ENCODE results near the gene SDK2.
"Not testable (repeated sequence)": the region's sequence is repeated elsewhere in the genome, so short reads cannot be mapped to it uniquely, and the experiment has no call there.

Gene SDK2

GRCh38 chr17:73311781-73312641, 332.2 kb downstream of the SDK2 start, which contains the start of gene CDC42EP4:
CDC42EP4 (minus strand) TSS chr17:73312001; CDS start chr17:73286500, 25,501 bp downstream.
- peak; percentile 85 for DNase-seq

DNA sequence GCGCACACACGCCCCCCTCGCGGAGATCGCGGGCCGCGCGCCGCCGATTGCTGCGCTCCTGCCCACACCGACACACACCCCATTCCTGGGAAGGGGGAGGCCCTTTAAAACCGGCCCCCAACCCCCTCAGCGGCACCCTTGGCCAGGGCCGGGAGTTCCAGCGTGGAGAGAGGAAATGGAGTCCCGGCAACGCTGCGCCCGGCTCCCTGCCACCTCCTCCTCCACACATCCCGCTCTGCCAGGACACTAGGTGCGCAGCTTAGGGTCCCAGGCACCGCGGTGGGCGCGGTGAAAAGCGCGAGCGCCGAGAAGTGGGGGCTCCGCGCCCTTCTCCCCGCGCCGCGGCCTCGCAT, 332.8 kb downstream of the SDK2 start:
- no peak for DNase-seq

DNA sequence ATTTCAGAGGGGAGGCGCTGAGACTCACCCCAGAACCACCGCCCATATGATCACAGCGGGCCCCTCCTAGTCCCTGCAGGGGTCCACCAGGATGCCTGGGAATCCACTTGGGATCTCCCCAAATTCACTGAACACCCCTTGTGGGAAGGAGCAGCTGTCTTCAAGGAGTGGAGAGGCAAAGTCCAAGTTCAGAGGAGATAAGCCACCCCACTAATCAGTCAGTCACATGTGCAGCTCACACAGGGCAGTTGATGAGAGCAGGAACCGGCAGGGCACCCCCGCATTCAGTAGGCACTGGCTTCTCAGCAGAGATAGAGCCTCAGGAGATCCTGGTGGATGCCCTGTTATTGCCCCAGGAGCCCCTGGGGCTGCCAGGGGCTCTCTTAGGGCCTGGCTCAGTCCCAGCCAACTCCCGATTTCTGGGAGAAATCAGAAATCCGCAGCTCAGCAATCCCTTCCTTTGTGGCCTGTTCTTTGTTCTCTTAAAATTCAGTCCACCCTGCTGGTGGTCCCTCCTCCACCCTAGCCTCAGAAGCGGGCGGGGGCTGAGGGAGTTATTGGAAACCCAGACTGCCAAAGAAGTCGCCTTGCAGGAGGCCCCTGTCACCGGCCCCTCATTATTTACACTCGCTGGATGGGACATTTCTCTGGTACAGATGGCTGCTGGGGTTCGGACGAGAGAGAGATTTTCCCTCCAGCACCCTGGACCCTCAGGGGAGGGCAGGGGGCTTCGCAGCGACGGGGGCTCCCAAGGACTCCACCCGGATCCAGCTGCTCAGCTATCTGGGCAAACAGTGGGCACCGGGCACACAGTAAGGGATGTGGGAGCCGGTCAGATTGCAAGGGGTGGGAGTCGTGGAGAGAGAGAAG, 334.3 kb downstream of the SDK2 start:
- DNase-seq: no peak

DNA sequence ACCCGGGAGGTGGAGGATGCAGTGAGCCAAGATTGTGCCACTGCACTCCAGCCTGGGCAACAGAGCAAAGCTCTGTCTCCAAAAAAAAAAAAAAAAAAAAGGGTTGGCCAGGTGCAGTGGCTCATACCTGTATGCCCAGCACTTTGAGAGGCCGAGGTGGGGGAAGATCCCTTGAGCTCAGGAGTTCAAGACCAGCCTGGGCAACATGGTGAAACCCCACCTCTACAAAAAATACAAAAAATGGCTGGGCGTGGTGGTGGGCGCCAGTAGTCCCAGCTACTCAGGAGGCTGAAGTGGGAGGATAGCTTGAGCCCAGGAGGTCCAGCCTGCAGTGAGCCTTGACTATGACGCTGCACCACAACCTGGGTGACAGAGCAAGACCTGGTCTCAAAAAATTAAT, 335.3 kb downstream of the SDK2 start:
- not testable (repeated sequence) for DNase-seq

DNA sequence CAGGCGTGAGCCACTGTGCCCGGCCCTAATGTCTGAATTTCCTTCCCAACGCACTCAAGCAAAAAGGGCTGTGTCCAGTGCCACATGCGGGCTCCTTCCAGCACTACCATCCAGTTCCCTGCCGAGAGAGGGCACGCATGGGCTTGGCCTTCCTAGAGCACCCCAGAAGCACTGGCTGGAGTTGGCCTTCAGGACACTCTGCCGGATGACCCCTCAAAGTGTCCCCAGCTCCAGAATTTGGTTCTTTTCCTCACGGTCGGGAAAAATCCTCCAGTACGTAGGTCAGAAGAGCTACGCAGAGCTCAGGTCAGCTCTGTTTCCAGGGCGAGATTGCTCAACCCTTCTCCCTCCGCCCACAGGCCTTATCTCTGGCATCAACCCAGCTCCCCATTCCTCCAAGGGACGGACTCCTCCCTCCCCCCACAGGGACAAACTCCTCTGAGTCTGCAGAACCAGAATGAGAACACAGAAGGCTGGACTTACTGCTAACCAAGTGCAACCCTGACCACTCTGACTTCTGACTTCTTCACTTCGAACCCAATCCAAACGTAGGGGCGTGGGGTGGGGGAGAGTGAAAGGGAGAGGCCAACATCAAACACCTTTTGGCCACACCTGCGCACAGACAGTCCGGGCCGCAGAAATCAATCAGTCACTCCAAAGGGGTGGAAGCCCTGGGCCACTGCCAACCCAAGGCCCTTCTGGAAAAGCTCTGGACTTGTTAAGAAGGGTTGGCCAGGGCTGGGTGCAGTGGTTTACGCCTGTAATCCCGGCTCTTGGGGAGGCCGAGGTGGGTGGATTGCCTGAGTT, 336.0 kb downstream of the SDK2 start:
- DNase-seq: no peak

GRCh38 chr17:73307130-73307529, 337.1 kb downstream of the SDK2 start:
- no peak for DNase-seq

DNA sequence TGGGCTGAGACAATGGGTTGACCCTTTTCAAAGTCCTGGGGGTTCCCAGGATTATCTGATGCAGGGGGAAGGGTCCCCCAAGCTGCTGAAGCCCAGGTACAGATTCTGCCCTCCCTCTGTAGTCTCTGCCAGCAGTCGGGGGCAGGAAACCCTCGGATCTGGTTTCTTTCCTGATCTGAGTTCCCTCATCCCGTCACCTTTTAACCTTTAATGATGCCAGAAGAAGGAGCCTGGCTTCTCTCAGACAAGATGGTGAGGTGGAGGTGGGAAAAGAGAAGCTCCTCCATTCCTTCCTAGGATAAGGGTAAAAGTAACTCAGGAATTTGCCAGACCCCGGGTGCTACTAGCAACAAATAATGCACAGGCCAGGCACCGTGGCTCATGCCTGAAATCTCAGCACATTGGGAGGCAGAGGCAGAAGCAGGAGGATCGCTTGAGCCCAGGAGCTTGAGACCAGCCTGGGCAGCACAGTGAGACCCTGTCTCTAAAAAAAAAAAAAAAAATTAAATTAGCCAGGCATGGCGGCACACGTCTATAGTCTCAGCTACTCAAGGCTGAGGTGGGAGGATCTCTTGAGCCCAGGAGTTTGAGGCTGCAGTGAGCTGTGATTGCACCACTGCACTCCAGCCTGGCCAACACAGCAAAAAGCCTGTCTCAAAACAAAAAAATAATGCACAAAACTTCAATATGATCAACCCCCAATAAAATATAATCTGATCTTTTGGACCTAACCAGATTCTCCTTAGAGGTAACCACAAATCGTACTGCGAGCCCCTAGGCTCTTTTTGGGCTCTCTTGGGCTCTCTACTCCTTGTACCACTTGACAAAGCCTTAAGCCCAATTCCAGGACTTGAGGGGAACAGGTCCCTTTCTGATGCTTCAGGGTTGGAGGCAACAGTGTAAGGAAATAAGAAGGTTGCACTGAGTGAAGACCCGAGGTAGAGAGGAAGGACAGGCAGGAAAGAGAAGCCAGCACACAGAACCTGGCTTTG, 338.1 kb downstream of the SDK2 start:
- no peak for DNase-seq

DNA sequence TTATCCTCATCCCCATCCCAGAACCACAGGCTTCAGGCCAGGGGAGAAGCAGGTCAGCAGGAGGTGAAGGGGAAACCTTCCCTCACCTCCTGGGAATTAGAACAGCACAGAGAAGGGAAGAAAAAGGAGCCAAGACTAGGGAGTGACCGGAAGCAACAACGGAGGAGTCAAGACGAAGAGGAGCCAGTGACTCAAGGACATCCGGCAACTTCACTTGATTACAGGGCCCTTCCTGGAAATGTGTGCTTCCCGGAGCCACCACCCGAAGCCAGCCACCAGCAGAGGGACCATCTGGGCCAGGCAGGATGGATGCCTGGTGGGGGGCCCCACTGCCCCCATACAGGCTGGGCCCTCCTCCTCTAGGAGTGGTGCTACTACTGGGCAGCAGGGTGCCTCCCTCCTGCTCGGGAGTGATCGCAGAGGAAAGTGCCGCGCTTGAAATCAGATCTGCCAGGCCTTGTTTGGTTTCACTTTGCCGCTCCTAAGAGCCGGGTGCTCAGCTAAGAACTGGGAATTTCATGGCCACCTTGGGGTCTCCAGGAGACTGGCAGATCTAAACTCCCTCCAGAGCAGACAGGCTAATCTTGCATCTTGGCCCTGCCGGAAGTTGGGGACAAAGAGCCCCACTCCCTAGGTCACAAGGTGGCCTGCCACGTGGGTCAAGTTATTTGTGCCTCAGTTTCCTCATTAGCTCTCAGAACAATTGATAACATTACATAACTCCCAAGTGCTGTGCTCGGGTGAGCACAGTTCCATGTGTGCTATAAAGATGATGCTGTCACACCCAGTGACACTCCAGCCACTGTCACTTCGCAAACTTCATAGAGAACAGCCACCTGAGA, 339.1 kb downstream of the SDK2 start:
- DNase-seq: no peak

- DNase-seq: no peak
Observed at GRCh38 chr17:73304438-73304837, 339.8 kb downstream of the SDK2 start.

- DNase-seq: no peak
Observed at GRCh38 chr17:73302189-73302588, 342.1 kb downstream of the SDK2 start.

DNA sequence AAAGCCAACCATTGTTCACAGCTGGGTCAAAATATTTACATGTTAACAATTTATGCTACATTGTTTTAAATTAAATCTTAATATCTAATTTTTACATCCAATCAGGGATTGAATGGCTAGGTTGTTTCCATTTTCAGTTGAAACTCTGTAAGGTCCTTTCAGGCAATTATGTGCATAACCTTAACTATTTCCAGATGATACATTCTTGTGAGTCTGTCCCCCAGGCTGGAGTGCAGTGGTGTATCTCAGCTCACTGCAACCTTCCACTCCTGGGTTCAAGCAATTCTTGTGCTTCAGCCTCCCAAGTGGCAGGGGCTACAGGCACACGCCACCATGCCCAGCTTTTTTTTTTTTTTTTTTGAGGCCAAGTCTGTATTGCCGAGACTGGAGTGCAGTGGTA, 342.9 kb downstream of the SDK2 start:
- DNase-seq: no peak

DNA sequence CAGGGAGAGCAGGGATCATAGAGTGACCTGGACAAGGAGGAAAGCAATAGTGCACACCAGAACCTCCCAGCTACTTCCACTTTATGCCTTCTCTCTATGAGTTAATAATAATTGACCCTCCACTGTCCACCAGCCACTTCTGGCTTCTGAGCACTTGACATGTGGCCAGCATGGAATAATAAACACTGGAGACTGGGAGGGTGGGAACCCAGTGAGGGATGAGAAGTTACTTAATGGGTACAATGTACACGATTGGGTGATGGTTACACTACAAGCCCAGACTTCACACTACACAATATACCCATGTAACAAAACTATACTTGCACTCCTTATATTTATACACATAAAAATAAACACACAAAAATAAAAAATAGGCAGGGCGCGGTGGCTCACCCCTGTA, 343.9 kb downstream of the SDK2 start:
- DNase-seq: no peak

GRCh38 chr17:73297934-73298861, 346.0 kb downstream of the SDK2 start:
- DNase-seq: no peak

GRCh38 chr17:73293480-73293911, 350.7 kb downstream of the SDK2 start:
- DNase-seq: no peak

DNA sequence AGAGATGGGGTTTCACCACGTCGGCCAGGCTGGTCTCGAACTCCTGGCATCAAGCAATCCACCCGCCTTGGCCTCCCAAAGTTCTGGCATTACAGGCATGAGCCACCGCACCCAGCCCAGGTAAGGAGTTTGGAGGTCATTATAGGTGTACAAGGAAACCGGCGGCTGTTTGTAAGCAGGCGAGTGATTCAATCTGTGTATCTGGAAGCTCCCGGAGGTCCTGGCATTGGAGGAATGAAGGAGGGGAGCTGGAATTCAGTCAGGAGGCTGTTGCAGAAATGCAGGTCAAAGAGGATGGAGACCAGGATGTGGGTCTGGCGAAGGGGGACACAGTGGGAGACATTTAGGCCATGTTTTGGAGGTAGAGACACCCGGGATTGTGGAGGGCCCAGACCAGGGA, 351.2 kb downstream of the SDK2 start:
- no peak for DNase-seq

DNA sequence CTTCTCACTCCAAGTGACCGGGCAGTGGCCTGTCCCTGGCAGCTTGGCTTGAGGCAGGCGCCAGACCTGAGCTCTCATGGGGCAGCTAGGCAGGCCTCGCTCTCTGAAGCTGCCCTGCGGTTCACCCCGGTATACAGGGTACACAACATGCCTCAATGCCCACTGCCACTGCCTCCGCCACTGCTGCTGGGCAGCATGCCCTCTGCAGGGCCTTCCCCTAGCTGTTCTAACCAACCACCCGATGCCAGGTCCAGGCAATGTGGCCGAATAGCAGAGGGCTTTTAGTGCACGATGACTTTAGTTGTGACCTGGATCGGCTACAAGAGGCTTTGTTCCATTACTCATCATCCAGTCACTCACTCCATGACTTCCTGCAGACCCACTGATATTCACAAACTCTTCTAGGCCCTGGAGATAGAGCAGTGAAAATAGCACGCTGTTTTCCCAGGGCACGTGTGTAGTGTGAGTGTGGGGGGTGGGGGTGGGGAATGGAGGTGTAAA, 352.2 kb downstream of the SDK2 start:
- DNase-seq: no peak

- DNase-seq: no peak
Observed at GRCh38 chr17:73291260-73291801, 352.9 kb downstream of the SDK2 start.

DNA sequence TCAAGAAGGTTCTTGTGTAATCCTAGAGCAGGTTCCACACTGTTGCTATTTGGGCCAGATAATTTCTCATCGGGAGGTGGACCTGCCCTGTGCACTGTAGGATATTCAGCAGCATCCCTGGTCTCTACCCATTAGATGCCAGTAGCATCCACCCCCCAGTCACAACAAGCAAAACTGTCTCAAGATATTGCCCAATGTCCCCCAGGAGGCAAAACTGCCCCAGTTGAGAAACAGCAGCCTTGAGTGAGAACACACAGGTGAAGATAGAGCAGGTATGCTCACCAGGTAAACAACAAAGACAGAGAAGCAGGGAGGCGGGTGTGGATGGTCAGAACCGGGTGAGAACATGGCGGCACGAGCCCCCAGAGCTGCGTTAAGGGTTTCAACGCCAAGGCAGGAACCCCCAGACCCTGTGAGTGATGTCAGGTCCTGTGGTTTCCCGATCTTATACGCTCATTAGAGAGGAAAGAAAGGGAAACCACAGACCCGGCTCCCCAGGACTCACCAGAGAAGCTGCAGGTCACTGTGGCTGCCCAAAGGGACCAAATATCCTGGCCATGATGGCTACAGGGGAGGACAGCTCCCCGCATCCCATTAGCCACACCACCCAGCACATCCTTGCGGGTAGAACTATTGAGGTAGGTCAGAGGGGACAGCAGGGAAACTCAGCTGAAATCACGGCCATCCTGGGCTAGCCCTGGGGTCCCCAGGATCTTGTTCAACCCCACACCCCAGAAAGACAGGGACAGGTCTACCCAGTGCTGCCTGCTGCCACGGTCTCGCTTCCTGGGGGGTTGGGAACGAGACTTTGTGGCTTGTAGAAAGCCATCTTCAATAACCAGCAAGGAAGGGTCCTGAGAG, 353.6 kb downstream of the SDK2 start:
- DNase-seq: no peak
